Measurements from ENCODE around the gene DOCK7.

DOCK7 gene

GRCh38 chr1:62673629-62674028, 14.6 kb downstream of the DOCK7 start:
- no peak for DNase-seq (ENCODE audit: low spot score)
- no peak for TF ChIP-seq CTCF (IDR thresholded peaks at IDR 0.05; ENCODE audit: extremely low read depth, missing control alignments)

GRCh38 chr1:62672029-62672428, 16.2 kb downstream of the DOCK7 start:
- no peak for TF ChIP-seq CTCF (IDR thresholded peaks at IDR 0.05; ENCODE audit: extremely low read depth, missing control alignments)
- DNase-seq (ENCODE audit: low spot score) = no peak

GRCh38 chr1:62654744-62655143, 33.4 kb downstream of the DOCK7 start:
- DNase-seq (ENCODE audit: low spot score) = no peak
- no peak for TF ChIP-seq CTCF (IDR thresholded peaks at IDR 0.05; ENCODE audit: extremely low read depth, missing control alignments)

- no peak for DNase-seq (ENCODE audit: low spot score)
- TF ChIP-seq CTCF (IDR thresholded peaks at IDR 0.05; ENCODE audit: extremely low read depth, missing control alignments) = no peak
These were observed 35.8 kb downstream of the DOCK7 start for GRCh38 chr1:62652387-62652786.

- DNase-seq (ENCODE audit: low spot score) = no peak
- no peak for TF ChIP-seq CTCF (IDR thresholded peaks at IDR 0.05; ENCODE audit: extremely low read depth, missing control alignments)
These were observed 44.9 kb downstream of the DOCK7 start for GRCh38 chr1:62643283-62643682.

- no peak for DNase-seq (ENCODE audit: low spot score)
- no peak for TF ChIP-seq CTCF (IDR thresholded peaks at IDR 0.05; ENCODE audit: extremely low read depth, missing control alignments)
These were observed 50.6 kb downstream of the DOCK7 start for GRCh38 chr1:62637392-62638105.

GRCh38 chr1:62628506-62628905, 59.7 kb downstream of the DOCK7 start:
- TF ChIP-seq CTCF (IDR thresholded peaks at IDR 0.05; ENCODE audit: extremely low read depth, missing control alignments) = no peak
- no peak for DNase-seq (ENCODE audit: low spot score)
